Adipocyte (in vitro differentiated cells): Measurements from ENCODE around the gene DBH.
A peak's percentile ranks its signal among the peaks of the same experiment; 100 is the strongest.

Experiments
- DNase-seq: peaks from one replicate; pipeline ENCODE4 v3.0.0-alpha.2; 2015; ENCODE audit warnings: low read depth
- H3K27me3 ChIP-seq: replicated peaks from 2 replicates; pipeline ENCODE4 v1.7.0; 2013; ENCODE audit warnings: mild to moderate bottlenecking, low read length, moderate library complexity; ENCODE audit not compliant: control insufficient read depth, insufficient read depth
- H3K36me3 ChIP-seq: 2 replicates; pipeline ENCODE4 v1.7.0; 2013; ENCODE audit warnings: low read length, mild to moderate bottlenecking, moderate library complexity; ENCODE audit not compliant: control insufficient read depth, insufficient read depth, severe bottlenecking
- H3K4me1 ChIP-seq: 2 replicates; pipeline ENCODE4 v1.7.0; 2013; ENCODE audit warnings: mild to moderate bottlenecking, low read length, moderate library complexity; ENCODE audit not compliant: control insufficient read depth, insufficient read depth
- H3K4me3 ChIP-seq: 2 replicates; pipeline ENCODE4 v1.7.0; 2013; ENCODE audit warnings: mild to moderate bottlenecking, low read length, moderate library complexity
- H3K9ac ChIP-seq: 2 replicates; pipeline ENCODE4 v1.7.0; 2013; ENCODE audit warnings: mild to moderate bottlenecking, low read length, moderate library complexity
- H3K9me3 ChIP-seq: 2 replicates; pipeline ENCODE4 v1.7.0; 2013; ENCODE audit warnings: mild to moderate bottlenecking, low read length, moderate library complexity; ENCODE audit not compliant: control insufficient read depth

DBH gene

DNA sequence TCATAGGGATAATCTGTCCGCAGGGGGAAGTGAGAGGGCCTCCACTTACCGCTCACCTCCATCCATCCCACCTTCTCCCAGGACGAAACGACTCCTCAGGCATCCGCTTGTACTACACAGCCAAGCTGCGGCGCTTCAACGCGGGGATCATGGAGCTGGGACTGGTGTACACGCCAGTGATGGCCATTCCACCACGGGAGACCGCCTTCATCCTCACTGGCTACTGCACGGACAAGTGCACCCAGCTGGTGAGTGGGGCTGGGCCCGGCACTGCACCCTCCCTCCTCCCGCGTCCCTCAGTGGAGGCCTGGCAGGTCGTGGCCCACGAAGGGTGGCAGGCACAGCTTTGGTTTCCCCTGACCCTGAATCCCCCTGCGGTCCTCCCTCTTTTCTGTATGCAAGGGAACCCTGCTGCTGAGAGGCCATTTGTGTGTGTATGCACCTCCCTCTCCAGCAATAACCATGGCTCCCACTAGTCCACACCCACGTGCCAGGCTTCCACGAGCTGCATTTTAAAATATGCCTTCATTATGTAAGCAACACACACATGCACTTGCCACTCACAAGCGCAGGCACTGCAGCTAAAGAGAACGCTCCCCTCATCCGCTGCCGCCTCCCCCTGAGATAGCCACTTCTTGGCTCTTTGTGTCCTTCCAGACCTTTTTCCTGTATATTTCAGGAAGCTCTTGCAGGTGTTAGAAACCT lies 11.8 kb downstream of the DBH start:
- Histone ChIP-seq H3K4me1 (no peaks in the 10 kb centered on the region), H3K27me3 (peaks cover 74% of the 10 kb centered on the region), H3K36me3 (no peaks in the 10 kb centered on the region), H3K9ac (no peak overlapping the region), H3K9me3 (no peaks in the 10 kb centered on the region), H3K4me3 (no peak overlapping the region)
- no peak for DNase-seq

GRCh38 chr9:133649194-133649593 lies 13.0 kb downstream of the DBH start:
- no peaks in the 10 kb centered on the region for H3K4me1 ChIP-seq
- no peak overlapping the region for H3K9ac ChIP-seq
- no peaks in the 10 kb centered on the region for H3K9me3 ChIP-seq
- no peak overlapping the region for H3K4me3 ChIP-seq
- DNase-seq = no peak
- peaks cover 75% of the 10 kb centered on the region for H3K27me3 ChIP-seq
- H3K36me3 ChIP-seq = no peaks in the 10 kb centered on the region

DNA sequence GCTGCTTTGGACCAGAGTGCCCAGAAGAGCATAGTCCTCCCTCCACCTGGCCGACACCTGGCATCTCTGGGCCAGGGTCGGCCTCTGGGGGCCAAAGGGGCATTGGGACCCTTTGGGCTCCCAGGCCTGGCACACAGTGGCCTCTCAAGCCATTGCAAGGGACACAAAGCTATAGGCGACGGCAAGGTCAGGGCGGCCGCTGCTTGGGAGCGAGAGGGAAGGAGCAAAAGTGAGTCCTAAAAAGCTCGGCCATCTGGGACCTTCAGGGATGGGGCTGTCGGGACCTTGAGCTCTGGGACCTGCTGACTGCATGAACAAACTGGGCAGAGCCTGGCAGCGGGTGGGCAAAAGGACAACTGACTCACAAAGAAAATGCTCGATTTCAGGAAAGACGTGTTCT lies 13.9 kb downstream of the DBH start:
- H3K4me3 ChIP-seq = no peak overlapping the region
- H3K36me3 ChIP-seq = no peaks in the 10 kb centered on the region
- DNase-seq = no peak
- H3K9ac ChIP-seq = no peak overlapping the region
- H3K4me1 ChIP-seq = no peaks in the 10 kb centered on the region
- peaks cover 75% of the 10 kb centered on the region for H3K27me3 ChIP-seq
- no peaks in the 10 kb centered on the region for H3K9me3 ChIP-seq

DNA sequence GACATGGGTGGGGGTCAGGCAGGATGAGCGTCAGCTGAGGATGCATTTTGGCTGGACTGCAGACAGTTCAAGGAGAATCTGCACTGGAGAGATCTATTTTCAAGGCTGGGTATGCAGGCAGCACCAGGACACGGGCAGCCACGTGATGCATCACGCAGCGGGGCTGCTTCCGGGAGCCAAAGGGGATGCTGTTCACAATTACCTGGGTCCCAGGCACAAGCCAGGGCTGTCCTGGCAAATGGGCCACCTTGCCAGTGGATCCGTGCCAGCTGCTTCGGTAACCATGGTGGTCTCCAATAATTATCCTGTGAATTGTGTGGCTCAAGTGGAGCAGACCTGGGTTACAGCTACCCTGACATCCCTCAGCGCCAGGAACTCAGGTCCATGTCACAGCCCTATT lies 17.5 kb downstream of the DBH start:
- Histone ChIP-seq H3K9ac (no peak overlapping the region), H3K4me3 (no peak overlapping the region), H3K36me3 (no peaks in the 10 kb centered on the region), H3K27me3 (peaks cover 67% of the 10 kb centered on the region), H3K4me1 (peaks cover 7% of the 10 kb centered on the region), H3K9me3 (no peaks in the 10 kb centered on the region)
- no peak for DNase-seq

- H3K36me3 ChIP-seq = no peaks in the 10 kb centered on the region
- H3K4me1 ChIP-seq = peaks cover 13% of the 10 kb centered on the region
- no peaks in the 10 kb centered on the region for H3K9me3 ChIP-seq
- H3K4me3 ChIP-seq = no peak overlapping the region
- peaks cover 59% of the 10 kb centered on the region for H3K27me3 ChIP-seq
- no peak overlapping the region for H3K9ac ChIP-seq
- DNase-seq = no peak
Observed at GRCh38 chr9:133654736-133655657, 18.8 kb downstream of the DBH start.

- H3K9me3 ChIP-seq = no peaks in the 10 kb centered on the region
- no peak for DNase-seq
- H3K4me1 ChIP-seq = peaks cover 13% of the 10 kb centered on the region
- no peak overlapping the region for H3K4me3 ChIP-seq
- H3K9ac ChIP-seq = no peak overlapping the region
- peaks cover 62% of the 10 kb centered on the region for H3K27me3 ChIP-seq
- no peaks in the 10 kb centered on the region for H3K36me3 ChIP-seq
Observed at GRCh38 chr9:133655701-133656100, 19.5 kb downstream of the DBH start.

GRCh38 chr9:133656211-133657119 lies 20.3 kb downstream of the DBH start:
- Histone ChIP-seq H3K4me3 (no peak overlapping the region), H3K9ac (no peak overlapping the region), H3K4me1 (peaks cover 13% of the 10 kb centered on the region), H3K27me3 (peaks cover 56% of the 10 kb centered on the region), H3K36me3 (no peaks in the 10 kb centered on the region), H3K9me3 (no peaks in the 10 kb centered on the region)
- no peak for DNase-seq

DNA sequence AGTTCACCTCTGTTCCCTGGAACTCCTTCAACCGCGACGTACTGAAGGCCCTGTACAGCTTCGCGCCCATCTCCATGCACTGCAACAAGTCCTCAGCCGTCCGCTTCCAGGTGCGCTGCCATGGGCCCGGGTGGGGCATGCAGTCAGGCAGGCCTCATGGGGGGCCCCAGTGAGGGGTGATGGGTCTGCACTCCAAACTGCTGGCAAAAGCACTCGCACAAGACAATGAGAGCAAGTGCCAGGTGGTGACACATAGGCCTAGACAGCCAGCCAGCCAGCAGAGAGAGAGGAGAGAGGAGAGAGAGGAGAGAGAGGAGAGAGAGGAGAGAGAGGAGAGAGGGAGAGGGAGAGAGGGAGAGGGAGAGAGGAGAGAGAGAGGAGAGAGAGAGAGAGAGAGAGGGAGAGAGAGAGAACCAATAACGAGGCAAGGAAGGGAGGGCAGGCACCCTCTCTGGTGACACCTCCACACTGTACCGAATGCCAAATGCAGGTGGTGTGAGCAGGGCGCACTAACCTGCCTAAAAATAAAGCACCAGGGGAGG lies 21.0 kb downstream of the DBH start:
- Histone ChIP-seq H3K4me1 (peaks cover 13% of the 10 kb centered on the region), H3K4me3 (no peak overlapping the region), H3K27me3 (peaks cover 56% of the 10 kb centered on the region), H3K36me3 (no peaks in the 10 kb centered on the region), H3K9me3 (no peaks in the 10 kb centered on the region), H3K9ac (no peak overlapping the region)
- no peak for DNase-seq

DNA sequence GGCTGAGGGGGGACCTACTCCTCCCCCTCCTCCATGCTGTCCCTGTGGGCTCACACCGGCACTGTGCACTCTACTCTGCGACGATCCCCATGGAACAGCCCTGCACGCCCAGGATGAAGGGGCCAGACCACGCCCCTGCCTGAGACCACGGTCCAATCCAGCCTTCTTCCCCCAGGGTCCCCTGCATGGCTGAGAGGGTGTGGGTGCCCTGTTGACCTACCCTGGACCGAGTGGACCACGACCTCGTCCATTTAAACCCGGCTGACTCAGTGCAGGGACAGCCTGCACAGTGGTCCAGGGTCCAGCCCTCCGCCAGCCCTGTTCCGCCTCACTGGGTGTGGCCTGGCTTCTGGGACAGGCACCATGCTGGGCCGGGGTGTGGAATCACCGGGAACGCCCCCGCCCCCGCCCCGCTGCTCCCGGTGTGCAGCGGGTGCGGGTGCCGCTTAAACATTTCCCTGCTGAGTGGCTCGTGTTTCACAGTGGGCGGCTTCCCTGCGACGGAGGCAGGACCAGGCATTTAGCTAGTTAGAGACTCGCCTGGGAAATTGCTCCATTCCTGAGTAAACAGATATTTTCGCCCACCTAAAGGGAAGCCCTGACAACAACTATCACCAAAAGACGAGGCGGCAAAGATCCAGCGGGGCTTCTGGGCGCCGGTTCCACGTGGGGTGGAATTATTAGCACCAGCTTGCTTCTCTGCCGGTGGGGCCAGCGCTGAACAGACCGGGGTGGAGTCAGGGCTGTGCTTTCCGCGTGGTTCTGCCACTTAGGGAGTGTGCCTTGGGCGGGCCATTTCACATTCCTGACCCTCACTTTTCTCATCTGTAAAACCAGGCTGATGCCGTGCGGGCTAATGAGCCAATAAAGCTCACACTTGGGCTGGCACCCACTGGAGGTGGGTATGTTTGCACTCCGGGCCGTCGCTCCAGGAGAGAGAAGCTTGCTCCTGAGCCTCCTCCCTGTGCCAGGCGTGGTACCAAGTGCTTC lies 22.6 kb downstream of the DBH start:
- Histone ChIP-seq H3K4me3 (peak overlapping the region; percentile 51), H3K9me3 (no peaks in the 10 kb centered on the region), H3K4me1 (peaks cover 13% of the 10 kb centered on the region), H3K36me3 (no peaks in the 10 kb centered on the region), H3K27me3 (peaks cover 51% of the 10 kb centered on the region), H3K9ac (no peak overlapping the region)
- peak; percentile 59 for DNase-seq

GRCh38 chr9:133659516-133659915 lies 23.4 kb downstream of the DBH start:
- Histone ChIP-seq H3K9ac (no peak overlapping the region), H3K4me1 (peaks cover 13% of the 10 kb centered on the region), H3K36me3 (no peaks in the 10 kb centered on the region), H3K9me3 (no peaks in the 10 kb centered on the region), H3K4me3 (no peak overlapping the region), H3K27me3 (peaks cover 51% of the 10 kb centered on the region)
- no peak for DNase-seq
